Stimulated activated CD4-positive, alpha-beta T cell treated with anti-CD3 and anti-CD28 coated beads, Interleukin-1b, Interleukin-23, amount 100 ng/mL, for 48 hours (primary cell): ENCODE data around the gene NAP1L2.
"Not testable (repeated sequence)": the region's sequence is repeated elsewhere in the genome, so short reads cannot be mapped to it uniquely, and the experiment has no call there.

Experiments used
- DNase-seq: peaks from one replicate; pipeline ENCODE4 v3.0.0-alpha.2; 2020

Gene NAP1L2, protein sequence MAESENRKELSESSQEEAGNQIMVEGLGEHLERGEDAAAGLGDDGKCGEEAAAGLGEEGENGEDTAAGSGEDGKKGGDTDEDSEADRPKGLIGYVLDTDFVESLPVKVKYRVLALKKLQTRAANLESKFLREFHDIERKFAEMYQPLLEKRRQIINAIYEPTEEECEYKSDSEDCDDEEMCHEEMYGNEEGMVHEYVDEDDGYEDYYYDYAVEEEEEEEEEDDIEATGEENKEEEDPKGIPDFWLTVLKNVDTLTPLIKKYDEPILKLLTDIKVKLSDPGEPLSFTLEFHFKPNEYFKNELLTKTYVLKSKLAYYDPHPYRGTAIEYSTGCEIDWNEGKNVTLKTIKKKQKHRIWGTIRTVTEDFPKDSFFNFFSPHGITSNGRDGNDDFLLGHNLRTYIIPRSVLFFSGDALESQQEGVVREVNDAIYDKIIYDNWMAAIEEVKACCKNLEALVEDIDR

DNA sequence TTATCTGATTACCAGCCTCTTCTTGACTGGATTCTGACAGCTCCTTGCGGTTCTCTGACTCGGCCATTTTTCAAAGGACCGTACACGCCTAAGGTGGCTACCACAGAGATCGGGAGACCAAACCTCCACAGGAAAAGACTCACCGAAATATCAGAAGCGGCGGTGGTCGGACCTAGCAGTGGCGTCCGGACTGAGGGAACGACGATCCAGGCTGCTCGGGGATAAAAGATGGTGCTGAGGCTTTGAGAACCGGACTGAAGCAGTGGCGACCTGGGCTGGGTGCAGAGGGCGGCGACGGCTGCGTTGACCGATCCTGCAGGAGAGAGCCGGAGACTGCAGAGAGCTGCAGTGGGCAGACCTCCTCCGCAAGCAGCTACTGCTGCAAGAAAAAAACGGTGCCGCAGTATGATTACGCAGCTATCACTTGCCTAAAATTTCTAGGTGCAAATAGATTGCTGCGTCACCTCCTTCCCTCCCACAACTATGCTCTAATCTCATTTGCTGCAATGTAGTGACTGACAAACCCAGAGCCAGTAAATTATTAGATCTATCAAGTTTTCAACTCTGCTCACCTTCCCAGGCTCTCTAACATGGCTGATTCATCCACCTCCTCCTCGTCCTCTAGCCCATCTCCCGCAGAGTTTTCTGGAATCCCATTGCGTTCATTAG lies at the start of gene NAP1L2:
Gene NAP1L2 (minus strand): TSS at position 426 of the 669 bp plus-strand sequence. CDS start 359 bp downstream, at position 67.
- peak; percentile 31 for DNase-seq

DNA sequence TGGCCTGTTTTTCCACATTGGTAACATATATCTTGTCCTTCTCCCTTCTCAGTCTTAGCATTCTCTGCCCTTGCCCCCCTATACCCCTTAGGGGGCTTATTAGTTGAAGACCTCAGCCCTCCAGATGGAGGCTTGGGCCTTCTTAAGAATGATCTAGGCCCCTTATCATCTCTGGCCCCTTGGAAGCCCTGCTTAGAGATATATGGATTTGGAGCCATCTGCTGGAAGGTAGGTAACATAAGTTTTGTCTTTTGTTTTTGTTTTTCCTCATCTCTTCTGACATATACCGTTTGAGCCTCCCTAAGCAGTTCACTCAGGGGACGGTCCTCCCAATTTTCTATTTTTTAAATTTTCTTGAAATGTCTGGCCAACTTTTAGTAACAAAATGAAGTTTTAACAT lies 48.3 kb upstream of the NAP1L2 start:
- no peak for DNase-seq

DNA sequence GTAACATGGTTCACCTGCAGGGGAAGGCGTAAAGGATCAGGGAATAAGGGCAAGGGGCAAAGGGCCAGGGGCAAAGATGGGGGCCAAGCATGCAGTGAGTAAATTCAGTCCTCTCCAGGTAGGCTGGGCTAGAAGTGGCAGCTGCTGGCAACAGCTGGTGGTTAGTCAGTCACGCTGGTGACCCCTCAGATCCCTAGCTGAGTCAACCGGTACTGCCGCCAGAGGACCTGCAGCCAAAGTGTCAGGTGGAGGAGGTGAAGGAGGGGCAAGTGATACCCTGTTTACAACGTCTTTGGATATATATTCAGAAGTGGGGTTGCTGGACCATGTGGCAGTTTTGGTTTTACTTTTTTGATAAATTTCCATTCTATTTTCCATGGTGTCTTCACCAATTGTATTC lies 24.6 kb upstream of the NAP1L2 start:
- DNase-seq = no peak

DNA sequence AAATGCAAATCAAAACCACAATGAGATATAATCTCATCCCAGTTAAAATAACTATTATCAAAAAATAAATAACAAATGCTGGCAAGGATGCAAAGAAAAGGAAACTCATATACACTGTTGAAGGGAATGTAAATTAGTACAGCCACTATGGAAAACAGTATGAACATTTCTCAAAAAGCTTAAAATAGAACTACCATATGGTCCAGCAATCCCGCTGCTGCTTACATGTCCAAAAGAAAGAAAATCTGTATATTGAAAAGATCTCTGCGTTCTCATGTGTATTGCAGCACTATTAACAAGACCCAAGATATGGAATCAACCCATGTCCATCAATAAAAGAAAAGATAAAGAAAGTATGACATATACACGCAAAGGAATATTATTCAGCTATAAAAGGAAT lies 3.0 kb upstream of the NAP1L2 start:
- DNase-seq = no peak

DNA sequence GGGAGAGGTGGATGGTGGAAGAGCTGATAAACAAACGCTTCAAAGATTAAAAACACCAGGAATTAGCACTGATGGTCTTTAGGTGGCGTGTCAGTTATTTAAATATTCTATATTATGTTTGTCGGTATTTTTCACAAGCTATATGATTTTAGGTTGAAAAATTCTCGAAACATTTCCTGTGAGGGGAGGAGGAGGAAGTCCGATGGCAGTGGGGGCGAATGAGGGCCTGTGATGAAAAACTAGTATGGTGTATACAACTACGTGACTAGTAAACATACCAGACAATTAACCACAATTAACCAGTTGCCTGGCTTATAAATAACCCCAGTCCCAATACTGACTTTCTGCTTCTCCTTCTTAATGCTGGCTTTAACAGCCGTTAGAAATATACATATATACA lies 595 bp upstream of the NAP1L2 start:
- DNase-seq = no peak

DNA sequence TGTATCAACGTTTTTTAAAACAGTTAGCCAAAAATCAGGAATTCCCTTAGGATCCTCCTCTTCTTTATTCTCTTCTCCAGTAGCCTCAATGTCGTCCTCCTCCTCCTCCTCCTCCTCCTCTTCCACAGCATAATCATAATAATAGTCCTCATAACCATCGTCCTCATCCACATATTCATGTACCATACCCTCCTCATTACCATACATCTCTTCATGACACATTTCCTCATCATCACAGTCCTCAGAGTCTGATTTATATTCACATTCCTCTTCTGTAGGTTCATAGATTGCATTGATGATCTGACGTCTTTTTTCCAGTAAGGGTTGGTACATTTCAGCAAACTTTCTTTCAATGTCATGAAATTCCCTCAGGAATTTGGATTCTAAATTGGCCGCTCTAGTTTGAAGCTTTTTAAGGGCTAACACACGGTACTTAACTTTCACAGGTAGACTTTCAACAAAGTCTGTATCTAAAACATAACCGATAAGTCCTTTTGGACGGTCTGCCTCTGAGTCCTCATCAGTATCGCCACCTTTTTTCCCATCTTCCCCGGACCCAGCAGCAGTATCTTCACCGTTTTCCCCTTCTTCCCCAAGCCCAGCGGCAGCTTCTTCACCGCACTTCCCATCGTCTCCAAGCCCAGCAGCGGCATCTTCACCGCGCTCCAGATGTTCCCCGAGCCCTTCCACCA lies 771 bp downstream of the NAP1L2 start:
- DNase-seq = no peak

DNA sequence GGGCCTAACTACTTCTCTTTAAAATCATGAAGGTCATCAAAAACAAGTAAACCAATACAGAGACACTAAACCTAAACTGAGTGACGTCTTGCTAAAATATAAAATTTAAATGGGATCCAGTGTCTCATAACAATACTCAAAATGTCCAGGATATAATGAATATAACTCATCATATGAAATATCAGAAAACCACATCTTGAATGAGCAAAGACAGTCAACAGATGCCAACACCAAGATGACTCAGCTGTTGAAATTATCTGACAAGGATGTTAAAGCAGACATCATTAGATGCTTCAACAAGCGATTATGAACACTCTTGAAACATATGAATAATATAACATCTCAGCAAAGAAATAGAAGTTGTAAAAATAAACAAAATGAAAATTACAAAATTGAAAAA lies 8.3 kb downstream of the NAP1L2 start:
- no peak for DNase-seq

DNA sequence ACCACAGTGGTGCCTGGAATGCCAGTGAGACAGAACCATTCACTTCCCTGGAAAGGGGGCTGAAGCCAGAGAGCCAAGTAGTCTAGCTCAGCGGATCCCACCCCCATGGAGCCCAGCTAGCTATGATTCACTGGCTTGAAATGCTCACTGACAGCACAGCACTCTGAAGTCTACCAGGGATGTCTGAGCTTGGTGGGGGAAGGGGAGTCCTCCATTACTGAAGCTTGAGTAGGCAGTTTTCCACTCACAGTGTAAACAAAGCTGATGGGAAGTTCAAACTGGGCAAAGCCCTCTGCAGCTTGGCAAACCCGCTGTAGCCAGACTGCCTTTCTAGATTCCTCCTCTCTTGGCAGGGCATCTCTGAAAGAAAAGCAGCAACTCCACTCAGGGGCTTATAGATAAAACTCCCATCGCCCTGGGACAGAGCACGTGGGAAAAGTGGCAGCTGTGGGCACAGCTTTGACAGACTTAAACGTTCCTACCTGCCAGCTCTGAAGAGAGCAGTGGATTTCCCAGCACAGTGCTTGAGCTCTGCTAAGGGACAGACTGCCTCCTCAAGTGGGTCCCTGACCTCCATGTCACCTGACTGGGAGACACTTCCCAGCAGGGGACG lies 32.0 kb downstream of the NAP1L2 start:
- no peak for DNase-seq

DNA sequence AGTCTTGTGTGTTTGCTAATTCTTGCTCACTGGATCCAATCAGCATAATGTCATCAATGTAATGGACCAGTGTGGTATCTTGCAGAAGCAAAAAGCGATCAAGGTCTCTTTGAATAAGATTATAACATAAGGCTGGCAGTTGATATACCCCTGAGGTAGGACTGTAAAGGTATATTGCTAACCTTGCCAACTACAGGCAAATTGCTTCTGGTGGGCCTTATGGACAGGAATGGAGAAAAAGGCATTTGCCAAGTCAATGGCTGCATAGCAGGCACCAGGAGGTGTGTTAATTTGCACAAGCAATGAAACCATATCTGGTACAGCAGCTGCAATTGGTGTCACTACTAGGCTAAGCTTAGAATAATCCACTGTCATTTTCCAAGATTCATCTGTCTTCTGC lies 45.7 kb downstream of the NAP1L2 start:
- not testable (repeated sequence) for DNase-seq
